ENCODE results near the gene HBZ.
A peak's percentile ranks its signal among the peaks of the same experiment; 100 is the strongest.
"Not testable (repeated sequence)": the region's sequence is repeated elsewhere in the genome, so short reads cannot be mapped to it uniquely, and the experiment has no call there.

The HBZ gene

GRCh38 chr16:153550-154216 lies 1.2 kb downstream of the HBZ start:
- H3K4me1 Mint-ChIP-seq = peaks cover 13% of the 10 kb centered on the region
- H3K4me3 Mint-ChIP-seq, DNase-seq, H3K9me3 Mint-ChIP-seq, H3K27ac Mint-ChIP-seq: not testable (repeated sequence)
- H3K27me3 Mint-ChIP-seq = peaks cover 79% of the 10 kb centered on the region
- ATAC-seq = peak; percentile 63

- H3K27me3 Mint-ChIP-seq = peaks cover 79% of the 10 kb centered on the region
Observed at GRCh38 chr16:154217-155030, 2.0 kb downstream of the HBZ start.

GRCh38 chr16:155031-155398 lies 2.6 kb downstream of the HBZ start:
- Mint-ChIP-seq H3K4me3 (peak overlapping the region; percentile 74 to 83), H3K27ac (no peak overlapping the region), H3K27me3 (peaks cover 79% of the 10 kb centered on the region), H3K4me1 (peaks cover 13% of the 10 kb centered on the region), H3K9me3 (no peaks in the 10 kb centered on the region)
- no peak for ATAC-seq
- DNase-seq = no peak

More at GRCh38 chr16:154217-155030, 2.0 kb downstream of the HBZ start:
- H3K4me1 Mint-ChIP-seq = peaks cover 13% of the 10 kb centered on the region
- no peak overlapping the region for H3K27ac Mint-ChIP-seq
- DNase-seq = no peak
- no peaks in the 10 kb centered on the region for H3K9me3 Mint-ChIP-seq
- peak overlapping the region; percentile 74 to 83 for H3K4me3 Mint-ChIP-seq
- peak; percentile 40 for ATAC-seq

GRCh38 chr16:159136-159849 lies 6.8 kb downstream of the HBZ start:
- Mint-ChIP-seq H3K27ac (no peak overlapping the region), H3K4me3 (no peak overlapping the region), H3K27me3 (peaks cover 74% of the 10 kb centered on the region), H3K4me1 (peaks cover 10% of the 10 kb centered on the region), H3K9me3 (no peaks in the 10 kb centered on the region)
- ATAC-seq (no peak), DNase-seq (no peak)

- H3K9me3 Mint-ChIP-seq, H3K4me3 Mint-ChIP-seq, H3K27ac Mint-ChIP-seq, DNase-seq, ATAC-seq, H3K4me1 Mint-ChIP-seq: not testable (repeated sequence)
- H3K27me3 Mint-ChIP-seq = peaks cover 68% of the 10 kb centered on the region
Observed at GRCh38 chr16:160242-160641, 7.8 kb downstream of the HBZ start.

GRCh38 chr16:160691-161190 lies 8.3 kb downstream of the HBZ start:
- no peak overlapping the region for H3K4me3 Mint-ChIP-seq
- H3K27me3 Mint-ChIP-seq = peaks cover 69% of the 10 kb centered on the region

GRCh38 chr16:162271-162991 lies 10.0 kb downstream of the HBZ start:
- Mint-ChIP-seq H3K27ac (no peak overlapping the region), H3K4me3 (no peak overlapping the region), H3K9me3 (no peaks in the 10 kb centered on the region), H3K27me3 (peaks cover 70% of the 10 kb centered on the region), H3K4me1 (peaks cover 18% of the 10 kb centered on the region)
- DNase-seq (no peak), ATAC-seq (no peak)

More at GRCh38 chr16:160691-161190, 8.3 kb downstream of the HBZ start:
- no peak for ATAC-seq
- peaks cover 8% of the 10 kb centered on the region for H3K4me1 Mint-ChIP-seq
- H3K27ac Mint-ChIP-seq = no peak overlapping the region
- DNase-seq = no peak
- H3K9me3 Mint-ChIP-seq = no peaks in the 10 kb centered on the region

- peak; percentile 54 for ATAC-seq
- Mint-ChIP-seq H3K4me1 (peaks cover 18% of the 10 kb centered on the region), H3K27me3 (peaks cover 74% of the 10 kb centered on the region)
- not testable (repeated sequence) for H3K4me3 Mint-ChIP-seq, H3K9me3 Mint-ChIP-seq, DNase-seq, H3K27ac Mint-ChIP-seq
Observed at GRCh38 chr16:163139-163538, 10.7 kb downstream of the HBZ start.

GRCh38 chr16:163696-164095 lies 11.3 kb downstream of the HBZ start:
- H3K4me1 Mint-ChIP-seq = peaks cover 18% of the 10 kb centered on the region
- peak overlapping the region; percentile 38 to 56 for H3K4me3 Mint-ChIP-seq
- peak; percentile 26 for ATAC-seq
- DNase-seq, H3K9me3 Mint-ChIP-seq, H3K27ac Mint-ChIP-seq: not testable (repeated sequence)
- H3K27me3 Mint-ChIP-seq = peaks cover 75% of the 10 kb centered on the region

GRCh38 chr16:164134-164823 lies 11.8 kb downstream of the HBZ start:
- H3K4me3 Mint-ChIP-seq, DNase-seq, H3K27ac Mint-ChIP-seq, H3K9me3 Mint-ChIP-seq: not testable (repeated sequence)
- Mint-ChIP-seq H3K4me1 (peaks cover 18% of the 10 kb centered on the region), H3K27me3 (peaks cover 75% of the 10 kb centered on the region)
- ATAC-seq = peak; percentile 58

GRCh38 chr16:164827-165538 lies 12.5 kb downstream of the HBZ start:
- H3K4me3 Mint-ChIP-seq = peak overlapping the region; percentile 58 to 63
- peak; percentile 35 for ATAC-seq
- H3K27ac Mint-ChIP-seq = no peak overlapping the region
- DNase-seq = no peak
- peaks cover 75% of the 10 kb centered on the region for H3K27me3 Mint-ChIP-seq
- no peaks in the 10 kb centered on the region for H3K9me3 Mint-ChIP-seq
- peaks cover 19% of the 10 kb centered on the region for H3K4me1 Mint-ChIP-seq

- no peak within 1 kb of the TSS for H3K27ac Mint-ChIP-seq
- peak within 1 kb of the TSS; percentile 58 to 63 for H3K4me3 Mint-ChIP-seq
- ATAC-seq (no peak), DNase-seq (no peak)
- peaks cover 81% of the 10 kb centered on the region for H3K27me3 Mint-ChIP-seq
- peaks cover 27% of the 10 kb centered on the region for H3K4me1 Mint-ChIP-seq
- no peaks in the 10 kb centered on the region for H3K9me3 Mint-ChIP-seq
Observed at GRCh38 chr16:165539-166374, 13.3 kb downstream of the HBZ start, which contains the start of gene HBM. Gene HBM, plus strand, starts transcription at chr16:165978. Its CDS starts 20 bp downstream, at chr16:165998.

GRCh38 chr16:166375-167121 lies 14.1 kb downstream of the HBZ start:
- Mint-ChIP-seq H3K4me3 (peak overlapping the region in 1 of 2 donors; percentile 63), H3K27ac (no peak overlapping the region), H3K9me3 (no peaks in the 10 kb centered on the region), H3K27me3 (peaks cover 81% of the 10 kb centered on the region), H3K4me1 (peaks cover 30% of the 10 kb centered on the region)
- ATAC-seq (no peak), DNase-seq (no peak)
